Measurements from ENCODE around the gene FBLN2. TPM values are rescaled to one million over a fixed set of nuclear protein-coding genes. Genes with fewer than 3 reads are reported as not detected.

The FBLN2 gene
- total RNA-seq, 1 donor from 2014 or later, result 1.3 TPM

DNA sequence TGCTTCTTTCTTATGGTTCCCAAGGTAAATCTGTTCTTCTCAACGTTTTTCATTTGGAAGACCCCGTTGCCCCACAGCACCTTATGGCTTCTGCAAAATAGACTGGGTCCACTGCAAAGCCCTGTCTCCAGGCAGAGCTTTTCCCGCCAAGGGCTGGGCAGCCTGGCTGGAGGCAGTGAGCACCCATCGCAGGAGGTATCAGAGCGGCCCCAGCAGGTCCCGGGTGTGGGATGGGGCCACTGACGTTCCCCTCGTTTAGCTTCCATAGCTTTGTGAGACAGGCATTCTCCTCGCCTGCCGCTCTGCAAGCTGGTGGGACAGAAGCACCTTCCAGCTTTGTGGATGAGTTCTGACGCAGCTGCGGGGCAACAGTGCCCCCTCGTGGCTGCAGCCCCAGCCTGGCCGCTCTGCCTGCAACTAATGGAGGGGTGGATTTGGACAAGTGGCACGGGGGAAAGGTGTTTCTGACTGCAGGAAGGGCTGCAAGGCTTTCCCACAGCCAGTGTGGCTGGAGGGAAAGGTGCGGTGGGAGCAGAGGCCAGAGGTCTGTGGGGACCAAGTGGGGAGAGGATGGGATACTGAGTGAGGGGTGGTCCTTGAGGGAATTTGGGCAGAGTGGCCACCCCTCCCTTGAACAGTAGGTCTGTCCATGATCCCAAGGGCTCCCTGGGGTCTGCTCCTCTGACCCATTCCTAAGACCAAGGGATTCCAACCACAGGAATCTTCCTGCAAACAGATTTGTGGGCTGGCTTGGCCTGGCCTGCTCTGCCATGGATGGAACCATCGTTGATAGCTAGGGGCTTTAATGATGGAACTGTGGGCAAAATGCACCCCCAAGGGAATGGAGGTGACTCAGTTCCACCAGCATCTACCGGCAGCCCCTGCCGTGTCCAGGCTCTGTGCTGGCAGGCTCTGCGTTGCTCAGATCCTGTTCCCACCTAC lies 99.4 kb downstream of the FBLN2 start:
- ATAC-seq (ENCODE audit: low read depth) (peak; percentile 63), DNase-seq (peak; percentile 77)
- H3K36me3 Mint-ChIP-seq (ENCODE audit: low read depth), result no peaks in the 10 kb centered on the region
- POLR2A ChIA-PET, result interaction anchor here (1.1 kb wide), 2 partner anchors 152 to 556 kb away, joined by 3 to 5 read pairs; no protein-coding TSS in a partner anchor
- peaks cover 18% of the 10 kb centered on the region for H3K4me1 Mint-ChIP-seq
- intact Hi-C loops (cut with micrococcal nuclease), result loop anchor here (1.0 kb wide), 3 partner anchors 152 to 780 kb away; no protein-coding TSS in a partner anchor
- H3K27ac Mint-ChIP-seq, result no peak overlapping the region
- no peak overlapping the region for H3K4me3 Mint-ChIP-seq
- H3K27me3 Mint-ChIP-seq, result peaks cover 46% of the 10 kb centered on the region
- CTCF ChIA-PET, result interaction anchor here (0.6 to 9.4 kb wide), 20 partner anchors 8 to 780 kb away, joined by 3 to 198 read pairs (median 4); partner anchors contain the start of gene HDAC11
- peak; percentile 98 for TF ChIP-seq CTCF (IDR thresholded peaks at IDR 0.05)
- no peaks in the 10 kb centered on the region for H3K9me3 Mint-ChIP-seq

- DNase-seq, result peak; percentile 78
- Mint-ChIP-seq H3K27ac (no peak overlapping the region), H3K36me3 (ENCODE audit: low read depth) (no peaks in the 10 kb centered on the region), H3K27me3 (peaks cover 52% of the 10 kb centered on the region), H3K9me3 (no peaks in the 10 kb centered on the region), H3K4me3 (no peak overlapping the region), H3K4me1 (peaks cover 18% of the 10 kb centered on the region)
- peak; percentile 82 for ATAC-seq (ENCODE audit: low read depth)
- POLR2A ChIA-PET, result interaction anchor here (0.5 kb wide), 1 partner anchor 9 kb away, joined by 3 read pairs; no protein-coding TSS in a partner anchor
- CTCF ChIA-PET, result interaction anchor here (0.7 to 9.4 kb wide), 7 partner anchors 8 to 558 kb away, joined by 3 to 198 read pairs (median 4); no protein-coding TSS in a partner anchor
- peak; percentile 99 for TF ChIP-seq CTCF (IDR thresholded peaks at IDR 0.05)
- intact Hi-C loops (cut with micrococcal nuclease), result loop anchor here (10.0 kb wide), 1 partner anchor 474 kb away; the partner anchor contains the start of genes CHCHD4 and TMEM43
Observed at GRCh38 chr3:13650210-13651056, 101.5 kb downstream of the FBLN2 start.

DNA sequence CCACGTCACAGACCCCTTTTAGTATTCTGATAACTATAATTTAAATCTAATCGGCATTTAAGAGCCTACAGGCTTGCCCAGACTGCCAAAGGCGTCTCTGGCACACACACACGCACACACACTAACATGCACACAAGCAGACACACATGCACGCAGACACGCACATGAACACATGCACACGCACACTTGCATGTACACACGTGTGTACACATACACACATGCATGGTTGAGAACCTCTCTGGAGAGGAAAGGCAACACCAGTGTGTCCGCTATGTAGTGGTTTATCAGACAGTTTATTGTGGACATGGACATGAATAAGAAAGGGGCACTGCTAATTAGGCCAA lies 102.1 kb downstream of the FBLN2 start:
- Mint-ChIP-seq H3K4me3 (no peak overlapping the region), H3K4me1 (peaks cover 20% of the 10 kb centered on the region), H3K27me3 (peaks cover 54% of the 10 kb centered on the region), H3K27ac (no peak overlapping the region), H3K9me3 (no peaks in the 10 kb centered on the region), H3K36me3 (ENCODE audit: low read depth) (no peaks in the 10 kb centered on the region)
- CTCF ChIA-PET, result interaction anchor here (0.7 to 9.4 kb wide), 3 partner anchors 154 to 559 kb away, joined by 3 to 198 read pairs (median 4); no protein-coding TSS in a partner anchor
- ATAC-seq (ENCODE audit: low read depth), result no peak
- POLR2A ChIA-PET, result no interaction called here
- no peak for DNase-seq
- intact Hi-C loops (cut with micrococcal nuclease), result loop anchor here (10.0 kb wide), 1 partner anchor 474 kb away; the partner anchor contains the start of genes CHCHD4 and TMEM43
- no peak for TF ChIP-seq CTCF (IDR thresholded peaks at IDR 0.05)

DNA sequence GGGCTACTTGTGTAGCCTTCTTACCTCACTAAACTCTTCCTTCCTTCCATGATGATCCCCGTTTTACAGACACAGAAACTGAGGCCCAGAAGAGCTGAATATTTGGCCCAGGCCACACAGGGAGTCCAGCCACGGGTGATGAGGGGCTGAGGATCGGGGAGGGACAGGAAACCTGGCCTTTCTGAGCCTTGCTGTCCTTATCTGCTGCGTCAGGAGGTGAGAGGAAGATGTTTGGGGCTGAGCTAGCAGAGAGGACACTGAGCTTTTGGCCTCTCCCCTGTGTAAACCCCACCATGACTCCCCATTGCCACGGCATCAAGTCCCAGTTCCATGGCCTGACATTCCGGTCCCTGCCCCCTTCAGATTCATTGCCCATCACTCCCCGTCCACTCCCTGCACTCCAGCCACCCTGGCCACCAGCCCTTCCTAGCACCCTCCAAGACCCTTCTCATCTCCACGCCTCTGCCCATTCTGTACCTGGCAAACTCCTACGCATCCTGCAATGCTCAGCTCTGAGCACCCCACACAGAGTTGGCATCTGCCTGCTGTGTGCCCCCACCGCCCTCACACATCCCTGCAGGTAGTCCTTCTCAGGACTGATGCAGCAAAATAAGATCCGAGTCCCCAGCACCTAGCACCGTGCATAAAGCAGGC lies 103.0 kb downstream of the FBLN2 start:
- H3K9me3 Mint-ChIP-seq, result no peaks in the 10 kb centered on the region
- ChIA-PET CTCF (interaction anchor here (1.4 to 9.4 kb wide), 2 partner anchors 154 to 560 kb away, joined by 4 to 198 read pairs; no protein-coding TSS in a partner anchor), POLR2A (no interaction called here)
- no peak overlapping the region for H3K4me3 Mint-ChIP-seq
- ATAC-seq (ENCODE audit: low read depth) (no peak), DNase-seq (no peak)
- intact Hi-C loops (cut with micrococcal nuclease), result loop anchor here (10.0 kb wide), 1 partner anchor 473 kb away; the partner anchor contains the start of genes CHCHD4 and TMEM43
- H3K36me3 Mint-ChIP-seq (ENCODE audit: low read depth), result no peaks in the 10 kb centered on the region
- TF ChIP-seq CTCF (IDR thresholded peaks at IDR 0.05), result no peak
- H3K27ac Mint-ChIP-seq, result no peak overlapping the region
- H3K4me1 Mint-ChIP-seq, result peaks cover 20% of the 10 kb centered on the region
- peaks cover 54% of the 10 kb centered on the region for H3K27me3 Mint-ChIP-seq
